Esophagus squamous epithelium (tissue), 5 donors: Measurements from ENCODE around the gene RECK. TPM values are rescaled to one million over a fixed set of nuclear protein-coding genes. Genes with fewer than 3 reads are reported as not detected.
A peak's percentile ranks its signal among the peaks of the same experiment; 100 is the strongest.

ENCODE experiments used
- DNase-seq: peaks from one replicate; lab custom pipeline; 2025; lab: John Stamatoyannopoulos, UW
- H3K27ac ChIP-seq, 4 donors: fragments of 200-600 bp; sonication (generic); one replicate each; pipeline ENCODE4 v1.5.1; 2016 to 2019; ENCODE audit warnings: mild to moderate bottlenecking in 1 of 4
- H3K27me3 ChIP-seq, 4 donors: fragments of 200-600 bp; sonication (generic); 1 replicate in 3 of 4; 2 replicates in 1 of 4; pipeline versions ENCODE4 v1.5.1 to v1.6.0; 2017 to 2021; ENCODE audit warnings: antibody characterized with exemption in 1 of 4
- H3K36me3 ChIP-seq, 3 donors: fragments of 200-600 bp; sonication (generic); one replicate each; pipeline ENCODE4 v1.5.1; 2016 to 2019
- H3K4me1 ChIP-seq, 3 donors: fragments of 200-600 bp; sonication (generic); one replicate each; pipeline ENCODE4 v1.5.1; 2017 to 2019
- H3K4me3 ChIP-seq, 4 donors: fragments of 200-600 bp; sonication (generic); 1 replicate in 3 of 4; 2 replicates in 1 of 4; pipeline ENCODE4 v1.5.1; 2016 to 2019; ENCODE audit warnings: mild to moderate bottlenecking in 2 of 4, moderate library complexity in 1 of 4
- H3K9me3 ChIP-seq, 3 donors: fragments of 200-600 bp; sonication (generic); one replicate each; pipeline ENCODE4 v1.5.1; 2016 to 2019
- POLR2A ChIP-seq, 4 donors: fragments of 450-650 bp; IDR thresholded peaks; one replicate each; pipeline ENCODE4 v1.6.1; 2017; ENCODE audit warnings: antibody characterized with exemption in 4 of 4, mild to moderate bottlenecking in 4 of 4, moderate library complexity in 3 of 4
- WGBS, 2 donors: methylation state at CpG; one replicate each; pipeline ENCODE4 v1.1.5; 2018; 5-methylcytosine and 5-hydroxymethylcytosine counted together
- intact Hi-C: fragments of 100-400 bp; cut with DNase I; formaldehyde crosslinking; loops from one replicate; pipeline ENCODE4 v1.15.0; 2022
- total RNA-seq, 4 donors: library from RNA; depleted of rRNA; stranded (reverse); fragments of >200 nt; gene quantifications; one replicate each; pipeline ENCODE4 v1.1.0, GENCODE V29; 2016
- TF ChIP-seq, protein P1 (sequence below), 6 experiments: fragments of 450-650 bp in 4 of 6; fragments of 200-600 bp in 2 of 6; sonication (generic) in 2 of 6; IDR thresholded peaks; one replicate each; pipeline ENCODE4 v1.5.1; 2016 to 2019; ENCODE audit warnings: antibody characterized with exemption in 6 of 6, mild to moderate bottlenecking in 4 of 6, moderate library complexity in 4 of 6
- donor health status: DM: yes; HTN: yes; CAD: no.

Gene RECK
- total RNA-seq, 4 donors from 2014 or later = 0.23 to 16.2 (median 1.9) TPM

DNA sequence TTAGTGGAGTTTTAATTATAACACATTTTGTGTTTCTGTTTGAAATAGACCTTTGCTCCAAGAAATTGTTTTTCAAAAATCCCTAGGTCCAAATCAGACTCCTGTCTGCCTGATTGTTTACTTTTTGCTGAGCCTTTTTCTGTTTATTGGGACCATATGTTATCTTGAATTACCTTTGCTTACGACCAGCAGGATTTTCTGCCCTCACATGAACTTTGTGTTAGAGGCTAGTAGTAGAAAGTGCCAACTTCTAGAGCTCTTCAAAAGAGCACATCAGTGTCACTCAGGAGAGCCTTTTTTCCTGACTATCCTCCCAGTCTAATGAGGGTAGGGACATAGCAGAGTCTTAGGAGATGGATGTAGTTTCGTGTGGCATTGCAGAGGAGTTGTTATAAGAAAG, 10.2 kb downstream of the RECK start:
- Histone ChIP-seq H3K4me1 (peaks cover 0 to 15% (median 0%) of the 10 kb centered on the region in 3 donors), H3K27me3 (no peaks in the 10 kb centered on the region), H3K4me3 (no peak overlapping the region), H3K36me3 (no peaks in the 10 kb centered on the region), H3K9me3 (no peaks in the 10 kb centered on the region), H3K27ac (no peak overlapping the region)
- no peak for DNase-seq
- TF ChIP-seq, protein P1, sequence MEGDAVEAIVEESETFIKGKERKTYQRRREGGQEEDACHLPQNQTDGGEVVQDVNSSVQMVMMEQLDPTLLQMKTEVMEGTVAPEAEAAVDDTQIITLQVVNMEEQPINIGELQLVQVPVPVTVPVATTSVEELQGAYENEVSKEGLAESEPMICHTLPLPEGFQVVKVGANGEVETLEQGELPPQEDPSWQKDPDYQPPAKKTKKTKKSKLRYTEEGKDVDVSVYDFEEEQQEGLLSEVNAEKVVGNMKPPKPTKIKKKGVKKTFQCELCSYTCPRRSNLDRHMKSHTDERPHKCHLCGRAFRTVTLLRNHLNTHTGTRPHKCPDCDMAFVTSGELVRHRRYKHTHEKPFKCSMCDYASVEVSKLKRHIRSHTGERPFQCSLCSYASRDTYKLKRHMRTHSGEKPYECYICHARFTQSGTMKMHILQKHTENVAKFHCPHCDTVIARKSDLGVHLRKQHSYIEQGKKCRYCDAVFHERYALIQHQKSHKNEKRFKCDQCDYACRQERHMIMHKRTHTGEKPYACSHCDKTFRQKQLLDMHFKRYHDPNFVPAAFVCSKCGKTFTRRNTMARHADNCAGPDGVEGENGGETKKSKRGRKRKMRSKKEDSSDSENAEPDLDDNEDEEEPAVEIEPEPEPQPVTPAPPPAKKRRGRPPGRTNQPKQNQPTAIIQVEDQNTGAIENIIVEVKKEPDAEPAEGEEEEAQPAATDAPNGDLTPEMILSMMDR (IDR thresholded peaks at IDR 0.05) = no peak
- no peak for TF ChIP-seq POLR2A (IDR thresholded peaks at IDR 0.05)
- intact Hi-C loops = no loop called here
- WGBS, 2 donors = 63 to 71% methylated on average over 2 of the region's 2 CpGs

DNA sequence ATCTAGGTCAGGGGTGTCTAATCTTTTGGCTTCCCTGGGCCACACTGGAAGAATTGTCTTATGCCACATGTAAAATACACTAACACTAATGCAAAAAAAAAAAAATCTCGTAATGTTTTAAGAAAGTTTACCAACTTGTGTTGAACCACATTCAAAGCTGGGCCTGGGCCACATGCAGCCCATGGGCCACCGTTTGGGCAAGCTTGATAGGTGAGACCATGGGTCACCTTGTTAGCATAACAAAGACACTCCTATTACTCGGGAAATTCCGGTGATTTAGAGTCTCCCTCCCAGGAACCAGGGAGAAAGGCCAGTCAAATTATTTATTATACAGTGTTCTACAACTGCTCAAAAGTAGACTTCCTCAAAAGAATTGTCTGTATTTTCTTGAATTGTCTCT, 12.7 kb downstream of the RECK start:
- Histone ChIP-seq H3K9me3 (no peaks in the 10 kb centered on the region), H3K36me3 (no peaks in the 10 kb centered on the region), H3K4me3 (no peak overlapping the region), H3K4me1 (peaks cover 0 to 31% (median 6%) of the 10 kb centered on the region in 3 donors), H3K27ac (no peak overlapping the region), H3K27me3 (no peaks in the 10 kb centered on the region)
- WGBS, 2 donors = 71 to 94% methylated on average over 4 of the region's 4 CpGs
- no peak for DNase-seq
- intact Hi-C loops = no loop called here
- no peak for TF ChIP-seq POLR2A (IDR thresholded peaks at IDR 0.05)
- TF ChIP-seq, protein P1 (IDR thresholded peaks at IDR 0.05) = no peak

DNA sequence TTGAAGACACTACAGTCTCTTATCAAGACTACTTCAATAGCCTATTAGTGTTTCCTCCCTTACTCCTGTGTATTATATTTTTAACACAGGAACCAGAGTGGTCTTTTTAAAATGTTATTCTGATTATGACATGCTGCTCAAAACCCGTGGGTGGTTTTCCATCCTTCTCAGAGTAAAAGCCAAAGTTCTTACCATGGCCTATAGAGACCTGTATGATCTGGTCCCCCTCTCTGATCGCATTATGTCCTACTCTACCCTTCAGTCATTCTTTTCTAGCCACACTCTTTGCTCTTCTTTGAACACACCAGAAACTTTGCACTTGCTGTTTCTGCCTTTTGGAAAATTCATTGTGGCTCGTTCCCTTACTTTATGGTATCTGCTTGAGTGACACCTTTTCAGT, 13.8 kb downstream of the RECK start:
- no peaks in the 10 kb centered on the region for H3K36me3 ChIP-seq
- H3K4me1 ChIP-seq = peaks cover 0 to 30% (median 6%) of the 10 kb centered on the region in 3 donors
- no peak overlapping the region for H3K4me3 ChIP-seq
- intact Hi-C loops = no loop called here
- no peaks in the 10 kb centered on the region for H3K9me3 ChIP-seq
- no peak for DNase-seq
- no peak overlapping the region for H3K27ac ChIP-seq
- TF ChIP-seq POLR2A (IDR thresholded peaks at IDR 0.05) = no peak
- 89 to 95% methylated on average over 3 of the region's 3 CpGs for WGBS, 2 donors
- no peaks in the 10 kb centered on the region for H3K27me3 ChIP-seq

DNA sequence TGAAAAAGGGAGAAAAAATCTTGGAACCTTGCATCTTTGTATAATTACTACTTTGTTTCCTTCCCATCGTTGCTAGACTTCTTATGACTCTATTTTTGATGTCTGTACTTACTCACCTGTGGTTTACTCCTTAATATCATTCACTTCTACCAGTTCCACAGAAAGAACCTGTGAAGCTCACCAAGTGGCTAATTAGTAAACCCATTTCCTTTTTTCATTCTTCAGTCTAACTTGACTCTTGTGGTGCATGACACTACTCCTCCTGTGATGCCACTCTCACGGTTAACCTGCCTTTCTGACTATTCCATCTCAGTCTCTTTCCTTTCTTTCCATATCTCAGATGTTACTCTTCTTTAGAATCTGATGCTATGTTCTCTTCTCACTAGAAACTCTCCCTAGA, 14.6 kb downstream of the RECK start:
- no peak overlapping the region for H3K4me3 ChIP-seq
- peaks cover 0 to 28% (median 6%) of the 10 kb centered on the region in 3 donors for H3K4me1 ChIP-seq
- TF ChIP-seq, protein P1 (IDR thresholded peaks at IDR 0.05) = no peak
- TF ChIP-seq POLR2A (IDR thresholded peaks at IDR 0.05) = no peak
- no peak for DNase-seq
- no peaks in the 10 kb centered on the region for H3K36me3 ChIP-seq
- intact Hi-C loops = no loop called here
- H3K27me3 ChIP-seq = no peaks in the 10 kb centered on the region
- H3K27ac ChIP-seq = no peak overlapping the region
- 68 to 74% methylated on average over 2 of the region's 2 CpGs for WGBS, 2 donors
- H3K9me3 ChIP-seq = no peaks in the 10 kb centered on the region

DNA sequence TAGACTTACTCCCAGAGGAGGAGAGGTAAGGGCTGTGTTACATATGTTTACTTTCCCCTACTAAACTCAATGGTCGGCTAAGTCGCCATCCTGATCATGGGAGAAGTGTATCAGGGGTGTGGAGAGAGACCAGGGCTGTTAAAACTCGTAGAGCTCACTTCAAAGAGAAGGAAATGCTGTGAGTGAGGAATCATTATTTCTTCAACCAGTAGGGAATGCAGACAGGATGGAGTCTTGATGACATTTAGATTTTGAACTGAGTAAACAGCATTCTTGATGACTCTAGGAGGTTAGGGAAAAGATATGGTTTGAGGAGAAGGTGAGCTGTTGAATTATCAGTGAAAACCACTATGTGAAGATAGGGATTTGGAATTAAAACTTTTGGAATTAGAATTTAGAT, 17.3 kb downstream of the RECK start:
- Histone ChIP-seq H3K27me3 (no peaks in the 10 kb centered on the region), H3K36me3 (no peaks in the 10 kb centered on the region), H3K4me3 (no peak overlapping the region), H3K27ac (peak overlapping the region in 1 of 4 donors; percentile 45), H3K9me3 (no peaks in the 10 kb centered on the region), H3K4me1 (peaks cover 0 to 23% (median 6%) of the 10 kb centered on the region in 3 donors)
- TF ChIP-seq POLR2A (IDR thresholded peaks at IDR 0.05) = no peak
- TF ChIP-seq, protein P1 (IDR thresholded peaks at IDR 0.05) = no peak
- DNase-seq = no peak
- intact Hi-C loops = no loop called here
- WGBS, 2 donors = 63% methylated on average over 3 of the region's 3 CpGs

DNA sequence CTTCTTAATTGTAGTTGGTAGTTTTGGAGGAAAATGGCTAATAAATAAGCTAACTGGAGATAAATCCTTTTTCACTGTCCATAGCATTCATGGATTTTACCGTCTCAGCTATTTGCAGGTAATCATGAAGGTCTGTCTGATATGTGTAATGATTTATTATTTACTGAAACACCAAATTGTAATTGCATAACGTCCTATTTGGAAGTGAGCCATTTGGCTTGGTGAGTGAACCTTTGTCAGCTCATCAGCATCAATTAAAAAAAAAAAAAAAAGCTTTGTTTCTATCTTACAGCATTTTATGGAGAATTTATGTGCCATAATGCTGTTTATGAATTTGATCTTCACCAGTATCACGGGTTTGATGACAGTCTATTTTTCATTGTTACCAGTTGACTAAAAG, 20.2 kb downstream of the RECK start:
- DNase-seq = no peak
- no peaks in the 10 kb centered on the region for H3K9me3 ChIP-seq

More for the DNA sequence above, 20.2 kb downstream of the RECK start:
- H3K4me1 ChIP-seq = peaks cover 0 to 23% (median 6%) of the 10 kb centered on the region in 3 donors
- 46 to 49% methylated on average over 3 of the region's 3 CpGs for WGBS, 2 donors
- intact Hi-C loops = no loop called here
- H3K27me3 ChIP-seq = no peaks in the 10 kb centered on the region
- H3K27ac ChIP-seq = no peak overlapping the region
- H3K36me3 ChIP-seq = no peaks in the 10 kb centered on the region
- no peak for TF ChIP-seq POLR2A (IDR thresholded peaks at IDR 0.05)
- TF ChIP-seq, protein P1 (IDR thresholded peaks at IDR 0.05) = no peak
- no peak overlapping the region for H3K4me3 ChIP-seq
